ENCODE measurements around the gene ASB6. TPM values are rescaled to one million over a fixed set of nuclear protein-coding genes. Genes with fewer than 3 reads are reported as not detected.
A peak's percentile ranks its signal among the peaks of the same experiment; 100 is the strongest.

The ASB6 gene
- total and polyA plus RNA-seq, 2 experiments from 2014 or later: 8.8 to 19.8 TPM

DNA sequence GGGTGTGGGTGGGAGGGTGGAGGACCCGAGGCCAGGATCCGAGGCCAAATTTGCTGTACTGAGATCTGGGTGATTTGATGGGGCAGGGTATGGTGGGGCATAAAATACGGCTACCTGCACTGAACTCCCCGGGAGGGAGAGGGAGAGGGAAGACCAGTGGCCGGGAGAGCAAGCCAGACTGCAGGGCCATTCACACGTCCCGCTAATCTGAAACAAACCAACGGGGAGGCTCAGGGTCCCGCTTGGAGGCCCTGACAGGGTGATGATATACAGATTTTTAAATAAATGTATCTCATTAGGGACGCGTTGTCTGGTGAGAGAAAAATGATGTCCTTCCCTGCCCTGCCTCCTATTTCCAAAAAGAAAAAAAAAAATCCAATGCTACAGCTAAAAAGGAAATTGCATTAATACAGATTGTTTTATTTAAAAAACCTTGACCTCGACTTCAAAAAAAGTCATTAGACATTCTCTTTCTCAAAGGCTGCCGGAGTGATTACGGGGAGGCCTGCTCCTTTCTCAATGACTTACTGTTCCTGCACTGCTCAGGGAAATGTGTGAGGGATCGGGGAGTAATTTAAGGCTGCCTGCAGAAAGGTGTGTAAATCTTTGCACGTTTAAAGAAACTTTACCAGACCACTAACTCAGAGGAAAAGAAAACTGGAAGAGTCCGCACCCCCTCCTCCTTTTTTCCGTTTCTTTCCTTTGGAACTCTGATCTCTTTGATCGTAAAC, 12.0 kb upstream of the ASB6 start:
- Histone ChIP-seq H3K36me3 (ENCODE audit: insufficient read depth) (no peaks in the 10 kb centered on the region), H3K27ac (ENCODE audit: low read depth) (no peak overlapping the region), H3K9me2 (ENCODE audit: insufficient read depth) (no peaks in the 10 kb centered on the region), H2AFZ (0 out of 2 replicates have a peak overlapping the region, but pooled peaks have one; percentile 43), H3K79me2 (replicated peaks; ENCODE audit: insufficient read depth) (no peaks in the 10 kb centered on the region), H3K4me1 (ENCODE audit: insufficient read depth) (no peaks in the 10 kb centered on the region; the same call in 1 of the 2 replicates), H3K27me3 (ENCODE audit: insufficient read depth) (no peaks in the 10 kb centered on the region), H4K20me1 (replicated peaks; ENCODE audit: insufficient read depth) (no peaks in the 10 kb centered on the region), H3K4me3 (no peak overlapping the region), H3K4me2 (no peak overlapping the region), H3F3A (replicated peaks; ENCODE audit: low read depth) (no peaks in the 10 kb centered on the region)
- TF ChIP-seq REST (IDR thresholded peaks at IDR 0.05; ENCODE audit: unreplicated experiment) (no peak), POLR2AphosphoS5 (IDR thresholded peaks at IDR 0.05; ENCODE audit: low read depth) (no peak), NANOG (IDR thresholded peaks at IDR 0.05; ENCODE audit: borderline replicate concordance) (no peak), JUNB (IDR thresholded peaks at IDR 0.05; ENCODE audit: unreplicated experiment) (no peak), EZH2phosphoT487 (IDR thresholded peaks at IDR 0.05; ENCODE audit: unreplicated experiment) (no peak), ZNF331 (CRISPR knock-in tag; IDR thresholded peaks at IDR 0.05; ENCODE audit: low read depth) (no peak)
- TF ChIP-seq, protein P1, sequence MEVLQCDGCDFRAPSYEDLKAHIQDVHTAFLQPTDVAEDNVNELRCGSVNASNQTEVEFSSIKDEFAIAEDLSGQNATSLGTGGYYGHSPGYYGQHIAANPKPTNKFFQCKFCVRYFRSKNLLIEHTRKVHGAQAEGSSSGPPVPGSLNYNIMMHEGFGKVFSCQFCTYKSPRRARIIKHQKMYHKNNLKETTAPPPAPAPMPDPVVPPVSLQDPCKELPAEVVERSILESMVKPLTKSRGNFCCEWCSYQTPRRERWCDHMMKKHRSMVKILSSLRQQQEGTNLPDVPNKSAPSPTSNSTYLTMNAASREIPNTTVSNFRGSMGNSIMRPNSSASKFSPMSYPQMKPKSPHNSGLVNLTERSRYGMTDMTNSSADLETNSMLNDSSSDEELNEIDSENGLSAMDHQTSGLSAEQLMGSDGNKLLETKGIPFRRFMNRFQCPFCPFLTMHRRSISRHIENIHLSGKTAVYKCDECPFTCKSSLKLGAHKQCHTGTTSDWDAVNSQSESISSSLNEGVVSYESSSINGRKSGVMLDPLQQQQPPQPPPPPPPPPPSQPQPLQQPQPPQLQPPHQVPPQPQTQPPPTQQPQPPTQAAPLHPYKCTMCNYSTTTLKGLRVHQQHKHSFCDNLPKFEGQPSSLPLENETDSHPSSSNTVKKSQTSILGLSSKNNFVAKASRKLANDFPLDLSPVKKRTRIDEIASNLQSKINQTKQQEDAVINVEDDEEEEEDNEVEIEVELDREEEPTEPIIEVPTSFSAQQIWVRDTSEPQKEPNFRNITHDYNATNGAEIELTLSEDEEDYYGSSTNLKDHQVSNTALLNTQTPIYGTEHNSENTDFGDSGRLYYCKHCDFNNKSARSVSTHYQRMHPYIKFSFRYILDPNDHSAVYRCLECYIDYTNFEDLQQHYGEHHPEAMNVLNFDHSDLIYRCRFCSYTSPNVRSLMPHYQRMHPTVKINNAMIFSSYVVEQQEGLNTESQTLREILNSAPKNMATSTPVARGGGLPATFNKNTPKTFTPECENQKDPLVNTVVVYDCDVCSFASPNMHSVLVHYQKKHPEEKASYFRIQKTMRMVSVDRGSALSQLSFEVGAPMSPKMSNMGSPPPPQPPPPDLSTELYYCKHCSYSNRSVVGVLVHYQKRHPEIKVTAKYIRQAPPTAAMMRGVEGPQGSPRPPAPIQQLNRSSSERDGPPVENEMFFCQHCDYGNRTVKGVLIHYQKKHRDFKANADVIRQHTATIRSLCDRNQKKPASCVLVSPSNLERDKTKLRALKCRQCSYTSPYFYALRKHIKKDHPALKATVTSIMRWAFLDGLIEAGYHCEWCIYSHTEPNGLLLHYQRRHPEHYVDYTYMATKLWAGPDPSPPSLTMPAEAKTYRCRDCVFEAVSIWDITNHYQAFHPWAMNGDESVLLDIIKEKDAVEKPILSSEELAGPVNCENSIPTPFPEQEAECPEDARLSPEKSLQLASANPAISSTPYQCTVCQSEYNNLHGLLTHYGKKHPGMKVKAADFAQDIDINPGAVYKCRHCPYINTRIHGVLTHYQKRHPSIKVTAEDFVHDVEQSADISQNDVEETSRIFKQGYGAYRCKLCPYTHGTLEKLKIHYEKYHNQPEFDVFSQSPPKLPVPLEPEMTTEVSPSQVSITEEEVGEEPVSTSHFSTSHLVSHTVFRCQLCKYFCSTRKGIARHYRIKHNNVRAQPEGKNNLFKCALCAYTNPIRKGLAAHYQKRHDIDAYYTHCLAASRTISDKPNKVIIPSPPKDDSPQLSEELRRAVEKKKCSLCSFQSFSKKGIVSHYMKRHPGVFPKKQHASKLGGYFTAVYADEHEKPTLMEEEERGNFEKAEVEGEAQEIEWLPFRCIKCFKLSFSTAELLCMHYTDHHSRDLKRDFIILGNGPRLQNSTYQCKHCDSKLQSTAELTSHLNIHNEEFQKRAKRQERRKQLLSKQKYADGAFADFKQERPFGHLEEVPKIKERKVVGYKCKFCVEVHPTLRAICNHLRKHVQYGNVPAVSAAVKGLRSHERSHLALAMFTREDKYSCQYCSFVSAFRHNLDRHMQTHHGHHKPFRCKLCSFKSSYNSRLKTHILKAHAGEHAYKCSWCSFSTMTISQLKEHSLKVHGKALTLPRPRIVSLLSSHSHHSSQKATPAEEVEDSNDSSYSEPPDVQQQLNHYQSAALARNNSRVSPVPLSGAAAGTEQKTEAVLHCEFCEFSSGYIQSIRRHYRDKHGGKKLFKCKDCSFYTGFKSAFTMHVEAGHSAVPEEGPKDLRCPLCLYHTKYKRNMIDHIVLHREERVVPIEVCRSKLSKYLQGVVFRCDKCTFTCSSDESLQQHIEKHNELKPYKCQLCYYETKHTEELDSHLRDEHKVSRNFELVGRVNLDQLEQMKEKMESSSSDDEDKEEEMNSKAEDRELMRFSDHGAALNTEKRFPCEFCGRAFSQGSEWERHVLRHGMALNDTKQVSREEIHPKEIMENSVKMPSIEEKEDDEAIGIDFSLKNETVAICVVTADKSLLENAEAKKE (CRISPR knock-in tag; IDR thresholded peaks at IDR 0.05): no peak
- no peak overlapping the region for H3K27ac Mint-ChIP-seq
- H3K4me3 Mint-ChIP-seq: no peak overlapping the region
- ATAC-seq (peak; percentile 41; the same call in 2 of the 3 replicates), DNase-seq (ENCODE audit: low spot score) (no peak)
- no peaks in the 10 kb centered on the region for H3K9me3 Mint-ChIP-seq
- no peaks in the 10 kb centered on the region for H3K36me3 Mint-ChIP-seq (ENCODE audit: low read depth)
- H3K4me1 Mint-ChIP-seq: no peaks in the 10 kb centered on the region
- H3K27me3 Mint-ChIP-seq (ENCODE audit: insufficient read depth, low read depth, poor library complexity): peaks cover 8% of the 10 kb centered on the region
